Suprapubic skin (tissue), 4 donors: ENCODE results near the gene CPEB4. TPM values are rescaled to one million over a fixed set of nuclear protein-coding genes. Genes with fewer than 3 reads are reported as not detected.

Experiments
- DNase-seq, 2 donors: peaks; one replicate each; pipeline ENCODE4 v3.0.0-alpha.2; 2019; ENCODE audit warnings: low spot score in 2 of 2
- H3K27ac ChIP-seq: fragments of 200-600 bp; sonication (generic); one replicate; pipeline ENCODE4 v1.5.1; 2019
- H3K27me3 ChIP-seq: fragments of 200-600 bp; sonication (generic); one replicate; pipeline ENCODE4 v1.5.1; 2019
- H3K36me3 ChIP-seq: fragments of 200-600 bp; sonication (generic); one replicate; pipeline ENCODE4 v1.5.1; 2019
- H3K4me1 ChIP-seq: fragments of 200-600 bp; sonication (generic); one replicate; pipeline ENCODE4 v1.5.1; 2019
- H3K4me3 ChIP-seq: fragments of 200-600 bp; sonication (generic); one replicate; pipeline ENCODE4 v1.5.1; 2019; ENCODE audit warnings: mild to moderate bottlenecking
- H3K9me3 ChIP-seq: fragments of 200-600 bp; sonication (generic); one replicate; pipeline ENCODE4 v1.5.1; 2019
- CTCF ChIP-seq, 2 donors: fragments of 200-600 bp in 1 of 2; fragments of 450-650 bp in 1 of 2; sonication (generic) in 1 of 2; IDR thresholded peaks; one replicate each; pipeline ENCODE4 v1.5.1; 2016 to 2019; ENCODE audit warnings: antibody characterized with exemption in 2 of 2, mild to moderate bottlenecking in 1 of 2, moderate library complexity in 1 of 2
- EP300 ChIP-seq: sonication (generic); formaldehyde crosslinking; IDR thresholded peaks from one replicate; pipeline ENCODE4 v1.6.1; 2017; ENCODE audit warnings: antibody characterized with exemption
- POLR2A ChIP-seq, 2 donors: fragments of 450-650 bp; IDR thresholded peaks; one replicate each; pipeline ENCODE4 v1.6.1; 2017; ENCODE audit warnings: antibody characterized with exemption in 2 of 2, mild to moderate bottlenecking in 2 of 2, moderate library complexity in 2 of 2
- POLR2AphosphoS5 ChIP-seq, 3 donors: sonication (generic); formaldehyde crosslinking; IDR thresholded peaks; one replicate each; pipeline ENCODE4 v1.6.1; 2017; ENCODE audit warnings: antibody characterized with exemption in 3 of 3
- WGBS: methylation state at CpG from one replicate; pipeline ENCODE4 v1.1.5; 2018; 5-methylcytosine and 5-hydroxymethylcytosine counted together
- total RNA-seq, 4 donors: library from RNA; depleted of rRNA; stranded (reverse); fragments of >200 nt; gene quantifications; one replicate each; pipeline ENCODE4 v1.1.0, GENCODE V29; 2016

The CPEB4 gene
- total RNA-seq, 4 donors from 2014 or later: 45.2 to 70.7 (median 52.5) TPM

- H3K9me3 ChIP-seq: no peaks in the 10 kb centered on the region
- 94% methylated on average over 17 of the region's 17 CpGs for WGBS
- TF ChIP-seq EP300 (no peak), POLR2A (IDR thresholded peaks at IDR 0.05) (no peak), POLR2AphosphoS5 (IDR thresholded peaks at IDR 0.05) (no peak)
- no peak for DNase-seq
- H3K36me3 ChIP-seq: no peaks in the 10 kb centered on the region
- H3K27ac ChIP-seq: no peak overlapping the region
- no peaks in the 10 kb centered on the region for H3K27me3 ChIP-seq
- no peak overlapping the region for H3K4me3 ChIP-seq
- peaks cover 25% of the 10 kb centered on the region for H3K4me1 ChIP-seq
Measured at GRCh38 chr5:173866858-173867679, 21.1 kb upstream of the CPEB4 start.

GRCh38 chr5:173868096-173868880 lies 19.9 kb upstream of the CPEB4 start:
- no peaks in the 10 kb centered on the region for H3K9me3 ChIP-seq
- peaks cover 26% of the 10 kb centered on the region for H3K4me1 ChIP-seq
- no peak for DNase-seq
- TF ChIP-seq CTCF (IDR thresholded peaks at IDR 0.05) (no peak), POLR2AphosphoS5 (IDR thresholded peaks at IDR 0.05) (no peak), EP300 (no peak), POLR2A (IDR thresholded peaks at IDR 0.05) (no peak)
- H3K4me3 ChIP-seq: no peak overlapping the region
- no peaks in the 10 kb centered on the region for H3K36me3 ChIP-seq
- no peaks in the 10 kb centered on the region for H3K27me3 ChIP-seq
- WGBS: 55% methylated on average over 7 of the region's 7 CpGs
- peak overlapping the region; percentile 1 for H3K27ac ChIP-seq

GRCh38 chr5:173869316-173869715 lies 18.8 kb upstream of the CPEB4 start:
- Histone ChIP-seq H3K4me3 (no peak overlapping the region), H3K27me3 (no peaks in the 10 kb centered on the region), H3K27ac (peak overlapping the region; percentile 1), H3K36me3 (no peaks in the 10 kb centered on the region), H3K9me3 (no peaks in the 10 kb centered on the region), H3K4me1 (peaks cover 26% of the 10 kb centered on the region)
- 25% methylated on average over 4 of the region's 4 CpGs for WGBS
- DNase-seq: no peak
- TF ChIP-seq POLR2AphosphoS5 (IDR thresholded peaks at IDR 0.05): no peak
- TF ChIP-seq CTCF (IDR thresholded peaks at IDR 0.05): no peak
- no peak for TF ChIP-seq EP300
- no peak for TF ChIP-seq POLR2A (IDR thresholded peaks at IDR 0.05)

DNA sequence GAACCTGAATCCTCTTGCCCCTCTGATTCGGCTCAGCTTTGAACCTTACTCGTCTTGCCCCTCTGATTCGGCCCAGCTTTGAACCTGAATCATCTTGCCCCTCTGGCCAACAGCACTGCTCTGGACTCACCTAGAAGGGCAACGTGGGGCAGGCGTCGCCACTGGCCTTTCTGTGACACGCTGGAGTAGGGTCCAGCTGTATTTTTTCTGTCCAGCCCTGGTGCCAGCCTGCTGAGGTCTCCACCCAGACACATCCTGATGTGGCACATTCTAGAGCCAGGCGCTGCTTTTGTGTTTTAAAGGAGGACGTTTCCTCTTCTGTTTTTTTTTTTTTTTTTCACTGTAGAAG lies 15.2 kb upstream of the CPEB4 start:
- Histone ChIP-seq H3K4me3 (no peak overlapping the region), H3K4me1 (peaks cover 17% of the 10 kb centered on the region), H3K9me3 (no peaks in the 10 kb centered on the region), H3K27ac (peak overlapping the region; percentile 47), H3K27me3 (no peaks in the 10 kb centered on the region), H3K36me3 (no peaks in the 10 kb centered on the region)
- no peak for TF ChIP-seq POLR2AphosphoS5 (IDR thresholded peaks at IDR 0.05)
- no peak for TF ChIP-seq CTCF (IDR thresholded peaks at IDR 0.05)
- DNase-seq: no peak
- 74% methylated on average over 9 of the region's 9 CpGs for WGBS

- Histone ChIP-seq H3K27ac (peak overlapping the region; percentile 47), H3K4me3 (no peak overlapping the region), H3K36me3 (no peaks in the 10 kb centered on the region), H3K9me3 (no peaks in the 10 kb centered on the region), H3K4me1 (peaks cover 17% of the 10 kb centered on the region), H3K27me3 (no peaks in the 10 kb centered on the region)
- DNase-seq: no peak
- WGBS: 87% methylated on average over 4 of the region's 4 CpGs
- TF ChIP-seq EP300 (no peak), POLR2A (IDR thresholded peaks at IDR 0.05) (no peak), CTCF (IDR thresholded peaks at IDR 0.05) (no peak), POLR2AphosphoS5 (IDR thresholded peaks at IDR 0.05) (no peak)
Measured at GRCh38 chr5:173873306-173873922, 14.7 kb upstream of the CPEB4 start.
